DMS114 treated with DMSO at 0.1 percent for 48 hours (cell line): ENCODE data around the gene ZNF830.
A peak's percentile ranks its signal among the peaks of the same experiment; 100 is the strongest.
"Not testable (repeated sequence)": the region's sequence is repeated elsewhere in the genome, so short reads cannot be mapped to it uniquely, and the experiment has no call there.

Source experiments
- DNase-seq: peaks from one replicate; lab custom pipeline; 2025; ENCODE audit not compliant: unreplicated experiment; lab: John Stamatoyannopoulos, UW

The ZNF830 gene

GRCh38 chr17:34961093-34961911 lies at the start of gene ZNF830, which contains the start of gene CCT6B:
Gene ZNF830, plus strand, starts transcription at chr17:34961540. Its CDS starts 27 bp downstream, at chr17:34961567.
Gene CCT6B, minus strand, starts transcription at chr17:34961460. Its CDS starts 67 bp downstream, at chr17:34961393.
- peak; percentile 91 for DNase-seq

GRCh38 chr17:34913001-34913400 lies 48.3 kb upstream of the ZNF830 start:
- no peak for DNase-seq

GRCh38 chr17:34916120-34916519 lies 45.2 kb upstream of the ZNF830 start:
- DNase-seq = no peak

GRCh38 chr17:34917381-34917780 lies 44.0 kb upstream of the ZNF830 start:
- DNase-seq = no peak

- no peak for DNase-seq
Observed at GRCh38 chr17:34920676-34921075, 40.7 kb upstream of the ZNF830 start.

GRCh38 chr17:34926661-34927060 lies 34.7 kb upstream of the ZNF830 start:
- no peak for DNase-seq

GRCh38 chr17:34930283-34930682 lies 31.1 kb upstream of the ZNF830 start:
- DNase-seq = no peak

GRCh38 chr17:34950780-34951179 lies 10.6 kb upstream of the ZNF830 start:
- DNase-seq = not testable (repeated sequence)

- no peak for DNase-seq
Observed at GRCh38 chr17:34958438-34958837, 2.9 kb upstream of the ZNF830 start.

GRCh38 chr17:34974179-34974578 lies 12.8 kb downstream of the ZNF830 start:
- no peak for DNase-seq

GRCh38 chr17:34974794-34975785 lies 13.8 kb downstream of the ZNF830 start:
- no peak for DNase-seq

GRCh38 chr17:34979153-34979552 lies 17.8 kb downstream of the ZNF830 start:
- DNase-seq = no peak

GRCh38 chr17:34979650-34980352 lies 18.5 kb downstream of the ZNF830 start:
- DNase-seq = no peak

- DNase-seq = peak; percentile 80
Observed at GRCh38 chr17:34980353-34980680, 19.0 kb downstream of the ZNF830 start, which contains the start of gene LIG3. Gene LIG3, plus strand, starts transcription at chr17:34980512. Its CDS starts 2,494 bp downstream, at chr17:34983006.

GRCh38 chr17:34980681-34981537 lies 19.6 kb downstream of the ZNF830 start:
- peak; percentile 44 for DNase-seq

GRCh38 chr17:34981538-34982241 lies 20.4 kb downstream of the ZNF830 start:
- no peak for DNase-seq

- DNase-seq = no peak
Observed at GRCh38 chr17:34987232-34987631, 25.9 kb downstream of the ZNF830 start.

- no peak for DNase-seq
Observed at GRCh38 chr17:34988644-34989043, 27.3 kb downstream of the ZNF830 start.

- no peak for DNase-seq
Observed at GRCh38 chr17:34989473-34989872, 28.1 kb downstream of the ZNF830 start.
